K562 (cell line): Measurements from ENCODE around the gene SYCN. TPM values are rescaled to one million over a fixed set of nuclear protein-coding genes. Genes with fewer than 3 reads are reported as not detected.

ENCODE experiments used
- ATAC-seq: fragments of 200-7000 bp; cut with Tn5 transposase; 3 replicates; pipeline ENCODE4 v1.9.1; 2020; ENCODE audit warnings: moderate library complexity
- BruUV-seq: library from RNA; stranded (reverse); fragments of 400-500 nt; replicated peaks from 2 replicates; lab custom pipeline; 2021; lab: Mats Ljungman, UMichigan
- CTCF ChIA-PET: fragments of 300-600 bp; formaldehyde crosslinking; extraction: SDS; loops from one replicate; lab custom pipeline; 2021; ENCODE audit warnings: low intra/inter-chr PET ratio; lab: Yijun Ruan, JAX
- POLR2A ChIA-PET: fragments of 300-600, 350-650 bp; sonication (Branson Sonifier 250); formaldehyde crosslinking; extraction: SDS; loops from one replicate; lab custom pipeline; 2021; ENCODE audit warnings: antibody characterized with exemption, inconsistent platforms; lab: Yijun Ruan, JAX
- DNase-seq, 4 experiments: peaks; one replicate each; pipeline versions ENCODE4 v3.0.0 to v3.0.0-alpha.2; 2011 to 2018; ENCODE audit warnings: low spot score in 3 of 4, mixed read lengths in 3 of 4; ENCODE audit errors: extremely low read depth in 1 of 4
- FAIRE-seq: peaks from 2 replicates; lab custom pipeline; 2011; peaks lifted over from hg19 to GRCh38; lab: Jason Lieb, UNC
- H2AFZ ChIP-seq: 2 replicates; pipeline ENCODE4 v1.6.0; 2011; ENCODE audit warnings: low read depth, low read length, control low read depth, inconsistent platforms
- H3K27ac ChIP-seq: fragments of 200-600 bp; 3 replicates; pipeline ENCODE4 v1.8.0; 2011; ENCODE audit warnings: low read depth, mild to moderate bottlenecking, control low read depth, inconsistent platforms, low read length, moderate library complexity, mixed read lengths; ENCODE audit errors: extremely low read depth
- H3K27me3 ChIP-seq, 2 experiments: fragments of 300-600 bp in 1 of 2; 2 replicates in 1 of 2; 3 replicates in 1 of 2; pipeline versions ENCODE4 v1.6.0 to v1.8.0; 2011; ENCODE audit warnings: inconsistent platforms in 2 of 2, low read length in 2 of 2, mild to moderate bottlenecking in 1 of 2, mixed read lengths in 1 of 2, moderate library complexity in 1 of 2; ENCODE audit not compliant: control insufficient read depth in 2 of 2, insufficient read depth in 2 of 2
- H3K36me3 ChIP-seq: fragments of 300-600 bp; 3 replicates; pipeline ENCODE4 v1.8.0; 2011; ENCODE audit warnings: mild to moderate bottlenecking, low read length, inconsistent platforms; ENCODE audit not compliant: control insufficient read depth, insufficient read depth
- H3K4me1 ChIP-seq, 2 experiments: fragments of 200-600 bp in 1 of 2; replicated peaks in 1 of 2; 2 replicates in 1 of 2; 3 replicates in 1 of 2; pipeline versions ENCODE4 v1.5.1 to v1.8.0; 2011; ENCODE audit warnings: inconsistent platforms in 2 of 2, low read length in 2 of 2, mild to moderate bottlenecking in 1 of 2, mixed read lengths in 1 of 2, moderate library complexity in 1 of 2; ENCODE audit not compliant: control insufficient read depth in 2 of 2, insufficient read depth in 2 of 2
- H3K4me2 ChIP-seq: 2 replicates; pipeline ENCODE4 v1.6.1; 2011; ENCODE audit warnings: low read length, control low read depth, inconsistent platforms, mixed read lengths; ENCODE audit not compliant: insufficient read depth
- H3K4me3 ChIP-seq: fragments of 200-600 bp; sonication (generic), shearing (Covaris generic); 2 replicates; pipeline ENCODE4 v1.5.1; 2016; ENCODE audit warnings: control low read depth, inconsistent platforms
- H3K79me2 ChIP-seq: fragments of 200-600 bp; 3 replicates; pipeline ENCODE4 v1.8.0; 2011; ENCODE audit warnings: low read length, inconsistent platforms; ENCODE audit not compliant: control insufficient read depth, insufficient read depth
- H3K9ac ChIP-seq, 2 experiments: 2 replicates each; pipeline versions ENCODE4 v1.6.0 to v1.6.1; 2011; ENCODE audit warnings: low read depth in 2 of 2, low read length in 2 of 2, control low read depth in 1 of 2, inconsistent platforms in 1 of 2, mild to moderate bottlenecking in 1 of 2, mixed read lengths in 1 of 2; ENCODE audit not compliant: insufficient read depth in 1 of 2
- H3K9me1 ChIP-seq: one replicate; pipeline ENCODE4 v1.6.0; 2011; ENCODE audit warnings: inconsistent platforms, mild to moderate bottlenecking, low read length, moderate library complexity; ENCODE audit not compliant: control insufficient read depth, insufficient read depth
- H3K9me3 ChIP-seq: replicated peaks from 2 replicates; pipeline ENCODE4 v1.5.1; 2011; ENCODE audit warnings: low read depth, low read length, inconsistent platforms; ENCODE audit not compliant: control insufficient read depth, insufficient read depth
- H4K20me1 ChIP-seq: replicated peaks from 2 replicates; pipeline ENCODE4 v1.6.1; 2011; ENCODE audit warnings: low read length, inconsistent platforms, mixed read lengths; ENCODE audit not compliant: control insufficient read depth, insufficient read depth
- ATF1 ChIP-seq, 2 experiments: fragments of 450-650 bp in 1 of 2; IDR thresholded peaks; 2 replicates each; pipeline ENCODE4 v1.6.1; 2016; ENCODE audit warnings: missing compliant biosample characterization in 1 of 2, missing genetic modification characterization in 1 of 2
- E2F4 ChIP-seq: sonication (generic); formaldehyde crosslinking; IDR thresholded peaks from 2 replicates; pipeline ENCODE4 v1.8.0; 2022; ENCODE audit warnings: mild to moderate bottlenecking, low read depth, missing genetic modification reagents
- EP400 ChIP-seq: fragments of 450-650 bp; IDR thresholded peaks from 2 replicates; pipeline ENCODE4 v1.6.1; 2017; ENCODE audit warnings: antibody characterized with exemption, mild to moderate bottlenecking, moderate library complexity
- ETS2 ChIP-seq: IDR thresholded peaks from 2 replicates; pipeline ENCODE4 v1.6.1; 2016; ENCODE audit warnings: borderline replicate concordance, missing genetic modification characterization, mild to moderate bottlenecking, moderate library complexity, missing compliant biosample characterization; ENCODE audit not compliant: poor library complexity, severe bottlenecking
- KDM4B ChIP-seq, 2 experiments: fragments of 450-650 bp in 1 of 2; sonication (generic) in 1 of 2; IDR thresholded peaks; 2 replicates each; pipeline ENCODE4 v1.6.1; 2016 to 2017; ENCODE audit warnings: borderline replicate concordance in 2 of 2, antibody characterized with exemption in 1 of 2, low read depth in 1 of 2, mild to moderate bottlenecking in 1 of 2
- MCM3 ChIP-seq: fragments of 450-650 bp; IDR thresholded peaks from 2 replicates; pipeline ENCODE4 v1.6.1; 2016
- NBN ChIP-seq: fragments of 450-650 bp; IDR thresholded peaks from 2 replicates; pipeline ENCODE4 v1.6.1; 2016; ENCODE audit warnings: low read depth, mild to moderate bottlenecking
- NFXL1 ChIP-seq: fragments of 450-650 bp; formaldehyde crosslinking; IDR thresholded peaks from 2 replicates; pipeline ENCODE4 v1.4.0; 2021; ENCODE audit warnings: mild to moderate bottlenecking
- NR2C1 ChIP-seq, 2 experiments: fragments of 450-650 bp; IDR thresholded peaks; 2 replicates each; pipeline ENCODE4 v1.6.1; 2017; ENCODE audit warnings: mild to moderate bottlenecking in 2 of 2, antibody characterized with exemption in 1 of 2, inconsistent platforms in 1 of 2, missing compliant biosample characterization in 1 of 2, missing genetic modification characterization in 1 of 2
- NR4A1 ChIP-seq, 2 experiments: fragments of 250-450 bp in 1 of 2; fragments of 450-650 bp in 1 of 2; sonication (Bioruptor Pico) in 1 of 2; IDR thresholded peaks; 2 replicates each; pipeline versions ENCODE4 v1.4.0 to v1.6.1; 2016 to 2020; ENCODE audit warnings: mild to moderate bottlenecking in 2 of 2, missing compliant biosample characterization in 1 of 2, missing genetic modification characterization in 1 of 2, moderate library complexity in 1 of 2
- PPARD ChIP-seq: fragments of 250-450 bp; sonication (Bioruptor Pico); IDR thresholded peaks from 2 replicates; pipeline ENCODE4 v1.8.0; 2022; ENCODE audit warnings: inconsistent platforms, mild to moderate bottlenecking, moderate library complexity
- SMAD4 ChIP-seq: fragments of 250-450 bp; sonication (Bioruptor Pico); conservative IDR thresholded peaks from 2 replicates; pipeline ENCODE4 v1.8.0; 2021; ENCODE audit warnings: inconsistent platforms, mild to moderate bottlenecking, moderate library complexity
- STAT5B ChIP-seq: fragments of 250-450 bp; sonication (Bioruptor Pico); IDR thresholded peaks from 2 replicates; pipeline ENCODE4 v1.8.0; 2021; ENCODE audit warnings: mild to moderate bottlenecking, inconsistent platforms
- TRIM28 ChIP-seq: fragments of 450-650 bp; IDR thresholded peaks from 2 replicates; pipeline ENCODE4 v1.6.1; 2017
- XRCC4 ChIP-seq: IDR thresholded peaks from one replicate; pipeline ENCODE4 v1.6.1; 2011; ENCODE audit not compliant: insufficient read depth, insufficient read length; ENCODE audit errors: extremely low read depth
- ZBTB11 ChIP-seq, 3 experiments: fragments of 200-800 bp in 1 of 3; fragments of 250-450 bp in 1 of 3; fragments of 450-650 bp in 1 of 3; sonication (Bioruptor Pico) in 1 of 3; sonication (Bioruptor generic) in 1 of 3; formaldehyde crosslinking in 1 of 3; IDR thresholded peaks; 2 replicates each; pipeline versions ENCODE4 v1.6.1 to v1.8.0; 2016 to 2022; ENCODE audit warnings: mild to moderate bottlenecking in 2 of 3, missing genetic modification characterization in 2 of 3, missing compliant biosample characterization in 1 of 3, moderate library complexity in 1 of 3
- ZNF224 ChIP-seq: sonication (generic); formaldehyde crosslinking; IDR thresholded peaks from 2 replicates; pipeline ENCODE4 v1.8.0; 2022; ENCODE audit warnings: mild to moderate bottlenecking, missing genetic modification reagents
- ZNF253 ChIP-seq: fragments of 250-450 bp; sonication (Bioruptor Pico); conservative IDR thresholded peaks from 2 replicates; pipeline ENCODE4 v1.6.1; 2021; ENCODE audit warnings: mild to moderate bottlenecking
- ZNF764 ChIP-seq: fragments of 250-450 bp; sonication (Bioruptor Pico); IDR thresholded peaks from 2 replicates; pipeline ENCODE4 v1.4.0; 2020; ENCODE audit warnings: low read depth, mild to moderate bottlenecking, moderate library complexity
- ZNF778 ChIP-seq: fragments of 450-650 bp; formaldehyde crosslinking; IDR thresholded peaks from 2 replicates; pipeline ENCODE4 v1.4.0; 2020; ENCODE audit warnings: mild to moderate bottlenecking, moderate library complexity
- WGBS: fragments of 100-300 bp; shearing (Covaris generic); methylation state at CpG from one replicate; pipeline ENCODE4 v1.1.6; 2016; ENCODE audit warnings: low coverage, mixed read lengths; ENCODE audit not compliant: insufficient coverage; ENCODE audit errors: missing lambda C conversion rate; 5-methylcytosine and 5-hydroxymethylcytosine counted together
- in situ Hi-C: fragments of 300-500 bp; cut with MboI; formaldehyde crosslinking; loops from 4 replicates; pipeline ENCODE4 v1.15.0; 2018; ENCODE audit warnings: inconsistent platforms, mixed read lengths
- intact Hi-C: fragments of 100-400 bp; cut with micrococcal nuclease; formaldehyde crosslinking; loops from 2 replicates; pipeline ENCODE4 v1.14.2; 2022
- polyA plus RNA-seq, 8 experiments: library from polyadenylated mRNA; depleted of rRNA in 4 of 8; stranded (reverse) in 5 of 8; unstranded in 3 of 8; fragments of >200 nt; fragmentation: Nextera tagmentation in 2 of 8; fragmentation: Illumina TruSeq in 1 of 8; extraction: Ambion mirVana in 2 of 8; extraction: Trizol in 1 of 8; gene quantifications; 2 replicates each; pipeline versions ENCODE4 v1.2.1 to v1.2.3, GENCODE V29; 2011 to 2014; ENCODE audit warnings: inconsistent platforms in 1 of 8, missing spikeins in 1 of 8
- total RNA-seq, 7 experiments: library from RNA; depleted of rRNA in 6 of 7; stranded (reverse); fragments of >200 nt in 6 of 7; fragmentation: Illumina TruSeq in 2 of 7; extraction: Trizol in 2 of 7; gene quantifications; 2 replicates each; pipeline versions ENCODE4 v1.2.1 to v1.2.3, GENCODE V29; 2011 to 2021; ENCODE audit warnings: low replicate concordance in 1 of 7

Gene SYCN
- total and polyA plus RNA-seq, 9 of the 15 experiments (the other 6 are each of a cell fraction or from before 2014, with no cell fraction given) = not detected

- H3K4me3 ChIP-seq = no peak overlapping the region
- CTCF ChIA-PET = no interaction called here
- no peaks in the 10 kb centered on the region for H3K9me1 ChIP-seq
- WGBS = 59% methylated on average over 4 of the region's 4 CpGs
- FAIRE-seq (no peak), ATAC-seq (no peak), DNase-seq (no peak)
- no peak overlapping the region for H2AFZ ChIP-seq
- no peaks in the 10 kb centered on the region for H3K79me2 ChIP-seq
- no peak overlapping the region for H3K27ac ChIP-seq
- H3K4me1 ChIP-seq = peaks cover 0 to 8% of the 10 kb centered on the region in 2 experiments; a peak in 3 of 5 replicates
- H3K36me3 ChIP-seq = peaks cover 22% of the 10 kb centered on the region; the same call in 2 of the 3 replicates
- BruUV-seq = no TSS peak
- H4K20me1 ChIP-seq = no peaks in the 10 kb centered on the region
- H3K9ac ChIP-seq = no peak overlapping the region
- intact Hi-C loops (no loop called here), in situ Hi-C loops (no loop called here)
- H3K4me2 ChIP-seq = no peak overlapping the region
- POLR2A ChIA-PET = no interaction called here
- H3K27me3 ChIP-seq = no peaks in the 10 kb centered on the region
- H3K9me3 ChIP-seq = no peaks in the 10 kb centered on the region
- TF ChIP-seq ATF1 (CRISPR knock-in tag; IDR thresholded peaks at IDR 0.05) = no peak
- no peak for TF ChIP-seq ATF1 (tag; IDR thresholded peaks at IDR 0.05)
- TF ChIP-seq NR2C1 (IDR thresholded peaks at IDR 0.05) = no peak
- TF ChIP-seq NR2C1 (tag; IDR thresholded peaks at IDR 0.05) = no peak
- TF ChIP-seq ZNF778 (CRISPR knock-in tag) = no peak
- no peak for TF ChIP-seq SMAD4 (CRISPR knock-in tag)
- no peak for TF ChIP-seq ETS2 (tag)
- no peak for TF ChIP-seq E2F4 (CRISPR knock-in tag)
- no peak for TF ChIP-seq TRIM28
- no peak for TF ChIP-seq ZNF253 (CRISPR knock-in tag)
- no peak for TF ChIP-seq STAT5B (CRISPR knock-in tag)
- TF ChIP-seq XRCC4 = no peak
- no peak for TF ChIP-seq EP400
- TF ChIP-seq KDM4B (IDR thresholded peaks at IDR 0.05; ENCODE audit: borderline replicate concordance in 2 of 2, low read depth in 1 of 2) = no peak
- TF ChIP-seq NBN = no peak
- no peak for TF ChIP-seq NR4A1 (CRISPR knock-in tag; IDR thresholded peaks at IDR 0.05)
- no peak for TF ChIP-seq NR4A1 (tag; IDR thresholded peaks at IDR 0.05)
- TF ChIP-seq ZBTB11 (CRISPR knock-in tag; IDR thresholded peaks at IDR 0.05) = no peak
- TF ChIP-seq PPARD (CRISPR knock-in tag) = no peak
- no peak for TF ChIP-seq NFXL1
- no peak for TF ChIP-seq MCM3
- no peak for TF ChIP-seq ZNF764
- TF ChIP-seq ZNF224 (CRISPR knock-in tag) = no peak
These were observed 21.9 kb downstream of the SYCN start for GRCh38 chr19:39182174-39182505.
